MM.1S (cell line): ENCODE data around the gene CEBPE.

Source experiments
- DNase-seq: peaks from one replicate; pipeline ENCODE4 v3.0.0-alpha.2; 2015
- H2AFZ ChIP-seq: fragments of 300-600 bp; sonication (generic); 2 replicates; pipeline ENCODE4 v1.6.0; 2016; ENCODE audit warnings: antibody characterized with exemption, low read length
- H3F3A ChIP-seq: fragments of 300-600 bp; sonication (generic); 2 replicates; pipeline ENCODE4 v1.6.1; 2016; ENCODE audit warnings: mild to moderate bottlenecking, antibody characterized with exemption, low read length, moderate library complexity, mixed read lengths; ENCODE audit not compliant: insufficient read depth
- H3K27ac ChIP-seq: fragments of 300-600 bp; sonication (generic); 2 replicates; pipeline ENCODE4 v1.5.1; 2016; ENCODE audit warnings: mild to moderate bottlenecking, low read length
- H3K27me3 ChIP-seq: fragments of 300-600 bp; sonication (generic); replicated peaks from 2 replicates; pipeline ENCODE4 v1.6.0; 2016; ENCODE audit warnings: low read length; ENCODE audit not compliant: insufficient read depth
- H3K36me3 ChIP-seq: fragments of 300-600 bp; sonication (generic); replicated peaks from 2 replicates; pipeline ENCODE4 v1.6.1; 2016; ENCODE audit warnings: mild to moderate bottlenecking, low read length, mixed read lengths; ENCODE audit not compliant: insufficient read depth
- H3K4me1 ChIP-seq: fragments of 300-600 bp; sonication (generic); 2 replicates; pipeline ENCODE4 v1.6.1; 2016; ENCODE audit warnings: low read length, mixed read lengths
- H3K4me2 ChIP-seq: fragments of 300-600 bp; sonication (generic); 2 replicates; pipeline ENCODE4 v1.6.0; 2016; ENCODE audit warnings: low read depth, low read length
- H3K4me3 ChIP-seq: fragments of 300-600 bp; sonication (generic); 2 replicates; pipeline ENCODE4 v1.5.1; 2016; ENCODE audit warnings: low read length, mixed read lengths
- H3K79me2 ChIP-seq: fragments of 300-600 bp; sonication (generic); 2 replicates; pipeline ENCODE4 v1.6.1; 2016; ENCODE audit warnings: mixed run types, low read length, mixed read lengths
- H3K9ac ChIP-seq: fragments of 300-600 bp; sonication (generic); 2 replicates; pipeline ENCODE4 v1.6.1; 2016; ENCODE audit warnings: low read length, mixed read lengths
- H3K9me2 ChIP-seq: fragments of 300-600 bp; sonication (generic); replicated peaks from 2 replicates; pipeline ENCODE4 v1.6.1; 2016; ENCODE audit warnings: mild to moderate bottlenecking, low read length, mixed read lengths; ENCODE audit not compliant: insufficient read depth
- H3K9me3 ChIP-seq: fragments of 300-600 bp; sonication (generic); replicated peaks from 2 replicates; pipeline ENCODE4 v1.6.1; 2016; ENCODE audit warnings: mild to moderate bottlenecking, low read length, mixed read lengths; ENCODE audit not compliant: insufficient read depth
- H4K20me1 ChIP-seq: fragments of 300-600 bp; sonication (generic); 2 replicates; pipeline ENCODE4 v1.6.1; 2016; ENCODE audit warnings: mild to moderate bottlenecking, low read length, moderate library complexity, mixed read lengths; ENCODE audit not compliant: insufficient read depth
- EZH2 ChIP-seq: fragments of 300-600 bp; sonication (generic); optimal IDR thresholded peaks from 2 replicates; pipeline ENCODE3; 2017; ENCODE audit warnings: low read depth, mild to moderate bottlenecking, antibody characterized with exemption, low read length, mixed read lengths
- EZH2phosphoT487 ChIP-seq: fragments of 300-600 bp; sonication (generic); IDR thresholded peaks from 2 replicates; pipeline ENCODE4 v1.6.1; 2018; ENCODE audit warnings: antibody characterized with exemption, low read length
- TF ChIP-seq, protein P1 (sequence below): fragments of 300-600 bp; sonication (generic); IDR thresholded peaks from 2 replicates; pipeline ENCODE4 v1.5.1; 2016; ENCODE audit warnings: antibody characterized with exemption, low read length, mixed read lengths

Gene CEBPE

DNA sequence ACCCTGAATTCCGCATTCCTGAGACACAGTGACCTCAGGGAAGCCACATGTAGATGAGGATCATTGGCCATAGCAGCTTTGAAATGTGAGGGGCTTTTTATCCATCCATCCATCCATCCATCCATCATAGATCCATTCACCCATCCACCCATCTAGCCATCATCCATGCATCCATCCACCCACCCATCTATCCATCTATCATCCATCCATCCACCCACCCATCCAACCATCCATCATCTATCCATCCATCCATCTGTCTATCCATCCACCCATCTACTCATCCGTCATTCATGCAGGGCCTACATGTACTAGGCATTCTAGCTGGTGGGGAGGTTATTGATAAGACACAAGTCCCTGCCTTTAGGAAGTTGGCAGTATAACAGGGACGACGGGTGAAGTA is 27.9 kb upstream of the CEBPE start:
- no peak overlapping the region for H3K9ac ChIP-seq
- no peaks in the 10 kb centered on the region for H3K9me2 ChIP-seq
- no peak overlapping the region for H2AFZ ChIP-seq
- no peaks in the 10 kb centered on the region for H3K9me3 ChIP-seq
- no peak for TF ChIP-seq EZH2phosphoT487
- no peak for TF ChIP-seq EZH2
- TF ChIP-seq, protein P1, sequence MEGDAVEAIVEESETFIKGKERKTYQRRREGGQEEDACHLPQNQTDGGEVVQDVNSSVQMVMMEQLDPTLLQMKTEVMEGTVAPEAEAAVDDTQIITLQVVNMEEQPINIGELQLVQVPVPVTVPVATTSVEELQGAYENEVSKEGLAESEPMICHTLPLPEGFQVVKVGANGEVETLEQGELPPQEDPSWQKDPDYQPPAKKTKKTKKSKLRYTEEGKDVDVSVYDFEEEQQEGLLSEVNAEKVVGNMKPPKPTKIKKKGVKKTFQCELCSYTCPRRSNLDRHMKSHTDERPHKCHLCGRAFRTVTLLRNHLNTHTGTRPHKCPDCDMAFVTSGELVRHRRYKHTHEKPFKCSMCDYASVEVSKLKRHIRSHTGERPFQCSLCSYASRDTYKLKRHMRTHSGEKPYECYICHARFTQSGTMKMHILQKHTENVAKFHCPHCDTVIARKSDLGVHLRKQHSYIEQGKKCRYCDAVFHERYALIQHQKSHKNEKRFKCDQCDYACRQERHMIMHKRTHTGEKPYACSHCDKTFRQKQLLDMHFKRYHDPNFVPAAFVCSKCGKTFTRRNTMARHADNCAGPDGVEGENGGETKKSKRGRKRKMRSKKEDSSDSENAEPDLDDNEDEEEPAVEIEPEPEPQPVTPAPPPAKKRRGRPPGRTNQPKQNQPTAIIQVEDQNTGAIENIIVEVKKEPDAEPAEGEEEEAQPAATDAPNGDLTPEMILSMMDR: no peak
- no peaks in the 10 kb centered on the region for H3K36me3 ChIP-seq
- H3F3A ChIP-seq: no peaks in the 10 kb centered on the region
- H3K4me3 ChIP-seq: no peak overlapping the region
- no peaks in the 10 kb centered on the region for H3K27me3 ChIP-seq
- DNase-seq: no peak
- no peaks in the 10 kb centered on the region for H3K79me2 ChIP-seq
- no peaks in the 10 kb centered on the region for H4K20me1 ChIP-seq
- H3K27ac ChIP-seq: no peak overlapping the region
- H3K4me1 ChIP-seq: 0 out of 2 replicates have a peak, but pooled peaks cover 6% of the 10 kb centered on the region
- no peak overlapping the region for H3K4me2 ChIP-seq

DNA sequence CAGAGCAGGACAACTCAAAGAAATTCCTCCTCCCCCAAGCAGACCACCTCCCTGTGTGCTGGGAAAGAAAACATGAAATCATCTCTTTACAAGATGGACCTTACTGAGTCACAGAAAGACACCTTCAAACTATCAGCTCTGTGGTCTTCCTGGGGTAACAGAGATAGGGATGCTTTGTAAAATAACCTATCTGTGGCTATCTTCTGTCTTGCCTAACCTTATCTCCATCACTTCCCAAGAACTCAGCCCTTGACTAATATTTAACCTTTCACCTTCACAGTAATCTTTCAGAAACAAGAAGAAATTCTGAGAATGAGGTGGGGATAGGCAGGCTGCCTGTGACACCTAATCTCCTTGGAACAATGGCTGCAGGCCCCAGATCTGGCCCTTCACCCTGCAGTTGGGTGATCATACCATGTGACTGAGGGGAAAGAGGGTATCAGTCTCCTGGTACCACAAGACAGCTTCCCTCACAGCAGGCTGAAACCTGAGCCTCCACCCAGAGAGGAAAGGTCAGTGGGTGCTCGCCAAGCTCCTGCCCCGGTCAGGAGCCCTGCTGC is 27.4 kb upstream of the CEBPE start:
- Histone ChIP-seq H3K4me3 (no peak overlapping the region), H3K36me3 (no peaks in the 10 kb centered on the region), H3F3A (no peaks in the 10 kb centered on the region), H2AFZ (no peak overlapping the region), H3K79me2 (no peaks in the 10 kb centered on the region), H3K27ac (no peak overlapping the region), H4K20me1 (no peaks in the 10 kb centered on the region), H3K27me3 (no peaks in the 10 kb centered on the region), H3K4me2 (no peak overlapping the region), H3K4me1 (0 out of 2 replicates have a peak, but pooled peaks cover 6% of the 10 kb centered on the region), H3K9me2 (no peaks in the 10 kb centered on the region), H3K9ac (no peak overlapping the region), H3K9me3 (no peaks in the 10 kb centered on the region)
- no peak for DNase-seq
- TF ChIP-seq, protein P1: no peak
- TF ChIP-seq EZH2 (no peak), EZH2phosphoT487 (no peak)

DNA sequence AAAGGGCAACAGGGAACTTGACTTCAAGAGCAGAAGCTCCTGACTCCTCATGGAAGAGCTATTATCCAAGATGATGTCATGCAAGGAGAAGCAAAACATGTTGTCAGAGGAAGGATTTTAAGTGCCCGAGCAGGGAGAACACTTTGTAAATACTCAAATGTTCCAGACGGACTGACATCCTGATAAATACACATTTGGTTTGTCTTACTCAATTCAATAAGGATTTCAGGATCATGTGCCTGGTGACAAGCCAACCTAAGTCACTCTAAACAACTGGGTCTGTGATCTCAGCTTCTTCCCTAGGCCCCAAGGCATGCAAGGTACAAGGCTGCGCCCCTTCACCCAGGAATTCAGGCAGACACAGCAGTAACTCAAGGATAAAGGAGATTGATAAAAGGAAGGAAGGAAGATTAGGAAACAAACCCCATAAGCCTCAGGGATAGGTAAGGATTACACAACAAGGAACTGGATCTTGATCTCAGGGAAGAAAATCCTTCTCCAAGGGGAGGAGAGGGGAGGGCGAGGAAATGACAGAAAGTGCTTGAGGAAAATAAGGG is 26.8 kb upstream of the CEBPE start:
- H3K4me3 ChIP-seq: no peak overlapping the region
- no peaks in the 10 kb centered on the region for H3F3A ChIP-seq
- H3K9ac ChIP-seq: no peak overlapping the region
- H3K9me3 ChIP-seq: no peaks in the 10 kb centered on the region
- TF ChIP-seq, protein P1: no peak
- TF ChIP-seq EZH2phosphoT487: no peak
- no peak for TF ChIP-seq EZH2
- H3K4me2 ChIP-seq: no peak overlapping the region
- H3K79me2 ChIP-seq: no peaks in the 10 kb centered on the region
- no peaks in the 10 kb centered on the region for H3K9me2 ChIP-seq
- DNase-seq: no peak
- no peaks in the 10 kb centered on the region for H3K36me3 ChIP-seq
- no peaks in the 10 kb centered on the region for H4K20me1 ChIP-seq
- H2AFZ ChIP-seq: no peak overlapping the region
- no peaks in the 10 kb centered on the region for H3K27me3 ChIP-seq
- 0 out of 2 replicates have a peak, but pooled peaks cover 6% of the 10 kb centered on the region for H3K4me1 ChIP-seq
- no peak overlapping the region for H3K27ac ChIP-seq
